ENCODE data around the gene CRABP2.

- TF ChIP-seq CTCF (IDR thresholded peaks at IDR 0.05), result no peak
- no peak for TF ChIP-seq POLR2A (IDR thresholded peaks at IDR 0.05)
Observed at GRCh38 chr1:156754219-156754618, 48.8 kb upstream of the CRABP2 start.
